Urothelium cell line (cell line): ENCODE results near the gene MRTFB.

ENCODE experiments used
- DNase-seq: peaks from one replicate; pipeline ENCODE4 v3.0.0; 2011; ENCODE audit warnings: low spot score, mixed read lengths
- FAIRE-seq: peaks from 2 replicates; lab custom pipeline; 2011; peaks lifted over from hg19 to GRCh38; lab: Jason Lieb, UNC

Gene MRTFB

DNA sequence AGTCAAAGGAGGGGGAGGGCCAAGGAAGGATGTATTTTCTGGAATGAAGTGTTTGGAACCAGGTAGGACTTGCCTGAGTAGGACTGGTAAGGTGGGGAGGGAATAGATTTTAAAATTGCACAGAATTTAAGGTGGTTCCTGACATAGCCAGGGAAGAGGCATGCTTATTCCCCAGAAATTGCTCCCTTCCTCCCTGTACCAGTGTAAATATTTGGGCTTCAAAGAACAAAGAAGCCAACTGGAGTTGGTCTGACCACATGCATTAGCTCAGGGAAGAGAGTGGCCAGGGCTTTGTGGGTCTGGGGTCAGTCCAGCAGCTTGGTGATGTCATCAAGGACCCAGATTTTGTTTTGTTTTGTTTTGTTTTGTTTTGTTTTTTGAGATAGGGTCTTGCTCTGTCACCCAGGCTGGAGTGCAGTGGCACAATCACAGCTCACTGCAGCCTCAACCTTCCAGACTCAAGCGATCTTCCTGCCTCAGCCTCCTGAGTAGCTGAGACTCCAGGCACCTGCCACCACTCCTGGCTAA is 9.3 kb upstream of the MRTFB start:
- no peak for FAIRE-seq

DNA sequence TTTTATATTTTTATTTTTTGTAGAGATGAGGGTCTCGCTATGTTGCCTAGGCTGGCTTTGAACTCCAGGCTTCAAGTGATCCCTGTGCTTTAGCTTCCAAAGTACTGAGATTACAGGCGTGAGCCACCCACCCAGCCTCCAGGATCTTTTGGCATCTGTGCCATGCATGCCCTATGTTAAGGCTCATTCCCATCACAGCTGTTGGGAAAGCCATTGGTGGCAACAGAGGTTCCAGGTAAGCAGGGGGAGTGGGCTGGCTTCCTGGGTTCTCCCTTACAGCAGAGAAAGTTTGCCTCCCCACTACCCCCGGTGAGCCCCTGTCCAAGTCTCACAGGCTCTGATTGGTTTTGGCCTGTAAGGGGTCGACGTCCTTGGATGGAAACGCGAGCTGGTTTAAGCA is 8.9 kb upstream of the MRTFB start:
- FAIRE-seq (no peak), DNase-seq (no peak)

More for the DNA sequence above, 9.3 kb upstream of the MRTFB start:
- no peak for DNase-seq

DNA sequence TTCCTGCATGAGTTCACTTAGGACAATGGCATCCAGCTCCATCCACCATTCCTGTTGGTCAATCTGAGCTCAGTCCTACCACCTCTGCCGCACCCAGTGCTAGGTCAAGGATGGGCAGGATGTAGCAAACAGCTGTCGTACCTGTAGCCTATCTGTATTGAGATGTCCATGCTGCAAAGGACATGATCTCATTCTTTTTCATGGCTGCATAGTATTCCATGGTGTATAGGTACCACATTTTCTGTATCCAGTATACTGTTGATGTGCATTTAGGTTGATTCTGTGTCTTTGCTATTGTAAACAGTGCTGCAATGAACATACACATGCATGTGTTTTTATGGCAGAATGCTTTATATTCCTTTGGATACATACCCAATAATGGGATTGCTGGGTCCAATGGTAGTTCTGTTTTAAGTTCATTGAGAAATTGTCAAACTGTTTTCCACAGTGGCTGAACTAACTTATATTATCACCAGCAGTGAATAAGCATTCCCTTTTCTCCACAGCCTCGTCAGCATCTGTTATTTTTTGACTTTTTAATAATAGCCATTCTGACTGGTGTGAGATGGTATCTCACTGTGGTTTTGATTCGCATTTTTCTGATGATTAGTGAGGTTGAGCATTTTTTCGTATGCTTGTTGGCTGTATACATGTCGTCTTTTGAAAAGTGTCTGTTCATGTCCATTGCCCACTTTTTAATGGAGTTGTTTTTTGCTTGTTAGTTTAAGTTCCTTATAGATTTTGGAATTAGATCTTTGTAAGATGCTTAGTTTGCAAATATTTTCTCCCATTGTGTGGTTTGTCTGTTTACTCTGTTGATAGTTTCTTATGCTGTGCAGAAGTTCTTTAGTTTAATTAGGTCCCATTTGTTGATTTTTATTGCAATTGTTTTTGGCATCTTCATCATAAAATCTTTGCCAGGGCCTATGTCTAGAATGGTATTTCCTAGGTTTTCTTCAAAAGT is 7.2 kb upstream of the MRTFB start:
- DNase-seq = no peak
- FAIRE-seq = no peak

DNA sequence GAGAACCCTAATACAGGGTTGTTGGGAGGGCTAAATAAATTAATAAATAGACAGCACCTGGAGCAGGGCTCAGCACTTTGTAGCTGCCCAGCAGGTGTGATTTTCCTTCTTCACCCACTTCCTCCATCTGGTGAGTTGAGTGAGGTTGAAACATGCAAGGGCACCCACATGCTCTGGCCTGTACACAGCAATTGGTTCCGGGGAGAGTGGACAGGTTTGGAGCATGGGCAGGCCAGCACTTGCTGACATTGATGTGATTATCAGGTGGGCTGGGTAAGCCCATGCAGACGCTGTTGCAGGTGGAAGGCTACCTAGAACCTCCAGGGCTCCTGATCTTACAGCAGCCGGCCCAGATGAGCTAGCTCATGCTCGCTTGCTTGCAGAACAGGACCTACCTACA is 1.3 kb upstream of the MRTFB start:
- DNase-seq = no peak
- FAIRE-seq = no peak

DNA sequence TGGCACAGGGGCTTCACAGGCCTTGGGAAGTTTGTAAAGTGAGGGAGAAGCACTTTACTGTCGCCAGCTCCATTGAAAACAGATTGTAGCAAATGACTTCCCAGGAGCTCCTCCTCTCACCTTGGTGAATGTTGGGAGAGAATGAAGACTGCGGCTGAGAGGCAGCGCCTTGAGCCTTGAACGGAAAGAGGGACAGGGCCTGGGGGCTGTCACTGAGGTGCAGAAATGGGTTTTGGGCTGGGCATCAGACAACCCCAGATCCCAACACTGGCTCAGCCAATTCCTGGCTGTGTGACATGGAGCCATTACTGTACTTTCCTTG is 603 bp upstream of the MRTFB start:
- FAIRE-seq (no peak), DNase-seq (no peak)

DNA sequence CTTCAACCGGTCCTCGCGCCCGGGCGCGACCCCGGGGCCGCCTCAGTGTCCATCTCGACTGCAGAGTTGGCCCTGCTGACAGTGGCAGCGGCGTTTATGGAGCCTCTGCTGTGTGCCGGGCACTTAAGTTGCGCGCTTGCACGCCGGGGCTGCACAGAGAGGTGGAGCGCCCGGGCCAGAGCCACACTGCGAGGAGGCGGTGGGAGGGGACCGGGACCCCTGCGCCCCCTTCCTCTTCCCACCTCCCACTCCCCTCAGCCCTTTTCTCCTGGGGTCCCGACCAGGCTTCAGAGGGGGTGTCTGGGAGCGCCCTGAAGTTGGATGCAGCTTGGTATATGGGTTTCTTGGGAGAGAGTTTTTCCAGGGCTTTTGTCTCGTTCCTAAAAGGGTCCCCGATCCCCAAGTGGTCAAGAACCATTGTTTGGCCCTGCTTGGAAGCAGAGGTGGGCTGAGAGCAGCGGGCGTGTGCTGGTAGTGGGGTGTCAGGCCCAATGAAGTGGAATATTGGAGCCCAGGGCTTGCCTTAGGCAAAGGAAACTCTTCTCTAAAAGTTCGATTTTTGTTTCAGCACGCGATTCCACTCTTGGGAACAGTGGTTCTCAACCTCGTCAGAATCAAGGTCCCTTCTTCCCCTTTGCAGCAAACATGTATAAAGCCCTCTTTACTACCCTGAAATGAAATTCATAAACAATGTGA is 605 bp downstream of the MRTFB start:
- FAIRE-seq = no peak

DNA sequence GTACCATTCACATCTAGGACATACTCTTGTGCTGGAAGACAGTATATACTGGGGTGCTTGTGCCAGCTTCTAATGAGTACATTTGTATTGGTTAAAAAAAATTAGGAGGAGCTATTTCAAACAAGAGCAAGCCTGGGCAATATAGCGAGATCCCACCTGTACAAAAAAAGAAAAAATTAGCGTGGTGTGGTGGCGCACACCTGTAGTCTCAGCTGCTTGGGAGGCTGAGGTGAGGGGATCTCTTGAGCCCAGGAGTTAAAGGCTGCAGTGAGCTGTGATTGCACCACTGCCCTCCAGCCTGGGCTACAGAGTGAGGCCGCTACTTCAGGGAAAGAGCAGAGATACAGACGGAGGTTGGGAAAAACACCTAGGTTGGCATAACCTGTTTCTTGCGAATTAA is 1.2 kb downstream of the MRTFB start:
- DNase-seq = no peak
- FAIRE-seq = no peak

More for the DNA sequence above, 605 bp downstream of the MRTFB start:
- no peak for DNase-seq

DNA sequence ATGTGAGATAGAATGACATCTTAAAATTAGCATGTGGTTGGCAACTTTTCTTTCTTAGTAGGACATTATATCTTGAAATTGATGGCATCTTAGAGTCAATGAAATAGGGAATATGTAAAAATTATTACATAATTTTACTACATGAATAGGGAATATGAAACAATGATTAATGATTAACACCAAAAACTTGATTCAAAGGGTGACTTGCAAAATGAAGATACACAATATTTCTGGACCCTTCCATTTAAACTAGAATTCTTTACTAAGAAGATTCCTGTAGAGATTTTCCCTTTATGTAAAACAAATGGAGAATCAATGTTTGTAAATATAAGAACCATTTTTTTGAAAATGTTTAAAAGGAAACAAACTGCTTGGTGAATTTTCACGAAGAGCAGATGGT is 3.4 kb downstream of the MRTFB start:
- FAIRE-seq (no peak), DNase-seq (no peak)

DNA sequence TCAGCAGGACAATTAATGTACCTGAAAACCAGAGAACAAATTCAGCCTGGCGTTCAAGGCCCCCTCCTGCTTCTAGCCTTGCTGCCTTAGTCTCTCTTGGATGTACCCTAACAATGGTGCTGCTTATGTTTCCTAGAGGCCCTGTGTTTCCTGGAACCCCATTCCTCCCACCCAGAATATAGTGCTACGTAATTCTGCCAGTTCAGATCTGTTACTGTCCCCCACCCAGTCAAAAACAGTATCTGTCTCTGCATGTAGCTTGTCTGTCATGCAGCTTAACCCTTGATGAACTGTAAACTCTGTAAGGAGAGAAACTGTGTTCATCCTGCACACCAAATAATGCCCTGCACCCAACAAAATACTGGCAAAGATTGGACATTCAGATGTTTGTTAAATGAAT is 6.8 kb downstream of the MRTFB start:
- DNase-seq (no peak), FAIRE-seq (no peak)

DNA sequence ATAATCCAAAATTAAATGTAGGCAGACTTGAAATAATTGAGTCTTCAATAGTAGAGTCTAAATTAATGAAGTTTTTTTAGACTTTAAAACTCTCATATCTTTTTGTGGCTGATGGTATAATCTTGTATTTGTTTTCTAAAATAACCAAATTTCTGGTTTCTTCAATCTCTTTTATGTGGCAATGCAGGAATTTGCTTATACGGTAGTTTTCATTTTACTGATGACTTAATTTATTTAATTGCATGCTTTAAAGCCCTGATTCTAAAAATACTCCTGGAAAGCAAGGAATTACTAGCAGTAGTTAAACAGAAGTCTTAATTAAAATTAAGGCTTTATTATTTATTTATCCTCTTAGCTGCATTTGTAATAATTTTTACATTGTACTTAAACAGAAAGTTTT is 15.4 kb downstream of the MRTFB start:
- no peak for FAIRE-seq
- DNase-seq = no peak

DNA sequence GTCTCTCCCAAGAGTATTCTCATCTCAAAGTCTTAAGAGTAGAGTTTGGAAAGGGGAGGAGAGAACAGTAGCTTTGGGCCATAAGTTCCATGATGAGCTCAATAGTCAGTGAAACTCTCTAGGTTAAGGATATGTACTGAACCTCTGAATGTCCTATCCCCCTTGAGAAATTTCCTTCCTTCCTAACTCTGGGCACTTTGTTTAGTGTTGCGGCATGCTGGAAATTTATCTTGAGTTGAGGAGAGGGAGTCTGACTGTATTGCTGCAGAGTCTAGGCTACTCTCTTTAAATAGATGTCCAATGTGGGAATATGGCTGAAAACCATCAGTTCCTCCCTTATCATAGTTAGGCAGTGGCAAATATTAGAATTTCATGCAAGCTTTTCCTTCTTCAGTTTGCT is 16.1 kb downstream of the MRTFB start:
- FAIRE-seq = no peak
- no peak for DNase-seq

DNA sequence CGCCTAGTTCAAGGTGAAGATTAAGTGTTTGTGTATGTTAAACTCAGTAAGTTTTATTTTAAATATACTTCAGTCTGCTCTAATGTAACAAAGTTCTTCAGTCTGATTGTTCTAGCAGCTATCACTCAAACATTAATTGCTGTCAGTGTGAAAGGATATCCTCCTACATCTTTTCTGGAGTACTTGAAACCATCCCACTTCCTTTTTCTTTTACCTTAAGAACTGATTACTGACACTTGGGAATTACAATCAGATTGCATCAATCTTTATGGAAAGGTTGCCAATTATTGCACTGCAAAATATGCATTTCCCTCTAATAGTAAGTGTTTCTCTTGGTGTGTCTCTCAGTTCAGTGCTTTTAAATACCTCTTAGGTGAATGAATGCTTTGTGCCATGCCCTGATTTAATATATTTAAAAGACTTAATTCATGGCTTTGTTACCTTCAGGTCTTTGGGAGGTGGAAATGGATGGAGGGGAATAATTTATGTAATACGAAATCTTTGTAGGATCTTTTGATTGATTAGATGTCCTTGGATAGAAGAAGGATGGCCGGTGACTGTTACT is 16.6 kb downstream of the MRTFB start:
- FAIRE-seq (no peak), DNase-seq (no peak)

DNA sequence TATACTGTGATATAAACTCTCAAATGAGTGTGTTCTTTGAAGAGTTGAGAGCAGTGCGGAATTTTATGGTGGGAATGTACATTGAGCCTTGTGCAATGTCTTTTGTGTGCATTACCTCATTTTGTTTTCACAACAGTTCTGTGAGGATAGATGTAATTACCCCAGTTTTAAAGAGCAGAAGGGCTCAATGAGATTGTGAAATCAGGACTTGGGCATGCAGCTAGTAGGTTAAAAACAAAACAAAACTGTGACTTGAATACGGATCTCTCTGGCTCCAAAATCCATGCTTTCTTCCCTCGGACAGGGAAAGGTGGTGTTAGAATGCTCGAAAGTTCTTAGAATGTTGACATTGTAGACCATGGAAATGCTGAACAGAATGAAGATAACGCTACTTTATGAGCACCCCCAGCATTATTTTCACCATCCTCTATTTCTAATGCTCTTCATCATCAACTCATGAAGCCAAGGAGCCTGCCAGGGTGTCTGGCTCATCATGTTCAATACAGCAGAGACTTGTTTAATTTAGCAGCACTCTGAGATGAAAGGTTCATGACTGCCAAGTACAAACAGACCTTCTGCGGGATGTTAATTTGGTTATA is 17.1 kb downstream of the MRTFB start:
- DNase-seq (no peak), FAIRE-seq (no peak)

DNA sequence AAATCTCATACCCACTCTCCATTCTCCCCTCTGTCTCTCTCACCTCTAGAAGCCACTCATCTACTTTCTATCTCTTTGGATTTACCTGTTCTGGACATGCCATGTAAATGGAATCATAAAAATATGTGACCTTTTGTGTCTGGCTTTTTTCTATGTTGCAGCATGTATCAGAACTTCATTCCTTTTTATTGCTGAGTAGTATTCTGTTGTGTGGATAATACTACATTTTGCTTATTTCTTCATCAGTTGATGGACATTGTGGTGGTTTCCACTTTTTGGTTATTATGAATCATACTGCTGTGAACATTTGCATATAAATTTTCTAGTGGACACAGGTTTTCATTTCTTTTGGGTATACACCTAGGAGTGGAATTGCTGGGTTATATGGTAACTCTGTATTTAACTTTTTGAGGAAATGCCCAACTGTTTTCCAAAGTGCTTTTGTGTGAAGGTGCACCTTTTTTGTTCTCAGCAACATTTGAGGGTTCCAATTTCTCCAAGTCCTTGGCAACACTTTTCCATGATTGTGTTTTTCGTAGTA is 18.2 kb downstream of the MRTFB start:
- no peak for DNase-seq
- no peak for FAIRE-seq

DNA sequence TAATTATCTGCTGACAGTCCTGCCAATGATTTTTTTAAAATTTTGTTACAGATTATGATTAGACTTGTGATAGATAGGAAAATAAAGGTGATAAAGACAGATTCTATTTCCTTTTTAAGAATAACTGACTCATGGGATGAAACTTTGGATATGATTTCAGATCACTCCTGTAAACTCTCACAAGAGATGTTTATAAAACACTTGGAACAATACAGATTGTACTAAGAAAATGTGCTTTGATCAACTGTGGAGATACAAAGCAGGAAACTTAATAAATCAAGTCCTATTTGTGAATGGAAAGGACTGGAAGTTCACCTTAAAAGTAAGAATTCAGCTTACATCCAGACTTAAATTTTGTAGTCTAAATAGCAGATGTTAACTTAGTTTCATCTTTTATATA is 21.4 kb downstream of the MRTFB start:
- DNase-seq = no peak
- no peak for FAIRE-seq

DNA sequence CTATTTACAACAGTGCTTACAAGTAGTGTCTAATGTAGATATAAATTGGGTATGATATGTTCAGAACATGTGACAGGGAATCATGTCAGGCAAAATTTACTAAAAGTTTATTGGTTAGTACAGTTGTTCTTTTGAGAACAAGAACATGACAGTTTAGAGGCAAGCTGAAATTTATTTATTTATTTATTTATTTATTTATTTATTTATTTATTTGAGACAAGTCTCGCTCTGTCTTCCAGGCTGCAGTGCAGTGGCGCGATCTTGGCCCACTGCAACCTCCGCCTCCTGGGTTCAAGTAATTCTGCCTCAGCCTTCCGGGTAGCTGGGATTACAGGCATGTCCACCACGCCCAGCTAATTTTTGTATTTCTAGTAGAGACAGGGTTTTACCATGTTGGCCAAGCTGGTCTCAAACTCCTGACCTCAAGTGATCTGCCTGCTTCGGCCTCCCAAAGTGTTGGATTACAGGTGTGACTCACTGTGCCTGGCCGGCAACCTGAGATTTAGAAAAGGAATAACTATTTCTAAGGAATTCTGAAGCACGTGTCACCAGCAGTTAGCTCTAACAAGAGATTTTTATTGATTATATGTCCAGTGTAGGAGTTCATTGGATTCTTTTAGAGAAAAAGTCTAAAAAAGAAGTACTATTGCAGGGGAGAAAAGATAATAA is 24.9 kb downstream of the MRTFB start:
- no peak for DNase-seq
- FAIRE-seq = no peak

DNA sequence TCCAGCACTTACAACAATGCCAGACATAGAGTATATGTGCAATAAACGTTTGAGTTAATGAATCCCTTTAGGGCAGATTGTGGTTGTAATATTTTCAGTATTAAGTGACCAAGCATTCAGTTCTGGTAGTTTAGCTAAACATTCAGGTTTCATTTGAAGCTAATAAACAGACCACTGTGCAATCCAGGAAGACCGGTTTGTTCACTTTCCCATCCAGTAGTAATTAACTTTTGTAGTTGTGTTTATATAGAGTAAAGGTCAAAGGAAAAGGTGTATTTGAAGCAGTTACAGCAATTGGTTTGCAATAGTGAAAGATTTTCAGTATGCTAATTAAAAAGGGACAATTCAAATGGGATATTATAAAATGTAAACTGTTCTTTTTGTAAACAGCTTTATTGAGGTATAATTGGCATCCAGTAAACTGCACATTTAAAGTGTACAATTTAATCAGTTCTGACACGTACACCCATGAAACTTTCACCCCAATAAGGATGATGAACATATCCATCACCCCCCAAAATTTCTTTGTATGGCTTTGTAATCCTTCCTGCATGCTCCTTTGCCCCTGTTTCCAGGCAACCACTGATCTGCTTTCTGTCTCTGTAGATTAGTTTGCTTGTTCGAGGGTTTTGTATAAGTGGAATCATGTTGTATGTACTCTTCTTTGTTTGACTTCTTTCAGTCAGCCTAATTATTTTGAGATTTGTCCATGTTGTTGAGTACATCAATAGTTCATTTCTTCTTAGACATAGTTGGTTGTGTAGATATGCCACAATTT is 26.3 kb downstream of the MRTFB start:
- DNase-seq = no peak
- FAIRE-seq = no peak

DNA sequence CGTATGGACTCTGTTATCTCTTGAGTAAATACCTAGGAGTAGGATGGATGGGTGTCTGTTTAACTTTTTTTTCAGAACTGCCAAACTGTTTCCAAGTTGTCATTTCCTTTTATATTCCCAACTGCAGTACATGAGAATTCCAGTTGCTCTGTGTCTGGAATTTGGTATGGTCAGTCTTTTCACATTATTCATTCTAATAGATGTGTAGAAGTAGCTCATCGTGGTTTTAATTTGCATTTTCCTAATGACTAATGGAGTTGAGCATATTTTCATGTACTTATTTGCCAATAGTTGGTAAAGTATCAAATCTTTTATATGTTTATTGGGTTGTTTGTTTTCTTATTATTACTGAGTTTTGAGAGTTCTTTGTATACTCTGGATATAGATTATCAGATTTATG is 27.0 kb downstream of the MRTFB start:
- FAIRE-seq (no peak), DNase-seq (no peak)

DNA sequence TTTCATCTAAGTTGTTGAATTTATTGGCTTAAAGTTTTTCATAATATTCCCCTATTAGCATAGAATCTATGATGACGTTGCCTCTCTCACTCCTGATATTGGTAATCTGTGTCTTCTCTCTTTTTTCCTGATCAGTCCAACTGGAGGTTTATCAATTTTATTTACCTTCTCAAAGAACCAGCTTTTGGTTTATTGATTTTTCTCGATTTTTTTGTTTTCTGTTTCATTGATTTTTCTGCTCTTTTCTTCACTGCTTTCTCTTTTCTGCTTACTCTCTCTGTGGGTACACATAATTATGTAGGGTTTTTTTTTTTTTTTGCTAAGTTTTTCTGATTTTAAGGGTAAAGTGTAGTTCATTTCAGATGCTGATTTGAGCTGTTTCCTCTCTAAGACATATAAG is 29.7 kb downstream of the MRTFB start:
- FAIRE-seq = no peak
- no peak for DNase-seq

DNA sequence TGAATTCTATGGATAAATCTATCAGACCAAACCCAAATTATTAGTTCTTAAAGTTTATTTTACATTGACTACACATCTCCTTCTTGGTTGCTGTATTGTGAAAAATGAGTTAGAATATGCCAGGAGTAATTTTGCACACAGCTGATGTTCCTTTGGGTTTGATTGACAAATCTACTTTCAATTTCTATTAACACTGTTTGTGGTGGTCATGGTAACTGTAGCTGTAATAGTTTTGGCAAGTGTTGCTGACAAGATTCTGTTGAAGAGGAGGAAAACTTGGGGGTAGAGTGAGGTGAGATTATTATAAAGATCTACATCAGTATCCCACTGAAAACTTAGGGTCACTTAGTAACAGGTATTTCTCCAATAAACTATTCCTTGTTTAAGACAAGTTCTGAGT is 30.3 kb downstream of the MRTFB start:
- no peak for DNase-seq

More for the DNA sequence above, 30.3 kb downstream of the MRTFB start:
- FAIRE-seq = no peak
